OCI-LY7 (cell line): ENCODE results near the gene ANKRD39. TPM values are rescaled to one million over a fixed set of nuclear protein-coding genes. Genes with fewer than 3 reads are reported as not detected.

Experiments used
- BruUV-seq: library from RNA; stranded (reverse); fragments of 400-500 nt; replicated peaks from 2 replicates; lab custom pipeline; 2021; lab: Mats Ljungman, UMichigan
- CTCF ChIA-PET: fragments of 300-600 bp; sonication (Branson Sonifier 250); formaldehyde crosslinking; loops from one replicate; lab custom pipeline; 2022; ENCODE audit warnings: antibody characterized with exemption; ENCODE audit not compliant: unreplicated experiment; lab: Charles Lee
- POLR2A ChIA-PET: fragments of 300-600 bp; sonication (Branson Sonifier 250); formaldehyde crosslinking; loops from one replicate; lab custom pipeline; 2022; ENCODE audit warnings: antibody characterized with exemption; lab: Charles Lee
- DNase-seq: peaks from one replicate; pipeline ENCODE4 v3.0.0-alpha.2; 2015; ENCODE audit warnings: low spot score
- H2AFZ ChIP-seq: fragments of 200-600 bp; sonication (generic), shearing (Covaris generic); 2 replicates; pipeline ENCODE4 v1.6.1; 2014; ENCODE audit warnings: mild to moderate bottlenecking, antibody characterized with exemption, low read length, moderate library complexity
- H3K27ac ChIP-seq: fragments of 200-600 bp; sonication (generic); 2 replicates; pipeline ENCODE4 v1.5.1; 2014; ENCODE audit warnings: mixed run types, low read depth, mild to moderate bottlenecking, moderate library complexity, low read length, inconsistent platforms; ENCODE audit not compliant: poor library complexity, severe bottlenecking
- H3K36me3 ChIP-seq: fragments of 200-600 bp; sonication (generic); 2 replicates; pipeline ENCODE4 v1.6.1; 2014; ENCODE audit warnings: mild to moderate bottlenecking, antibody characterized with exemption, low read length, moderate library complexity, mixed read lengths; ENCODE audit not compliant: insufficient read depth
- H3K4me1 ChIP-seq: fragments of 200-600 bp; sonication (generic); 2 replicates; pipeline ENCODE4 v1.5.1; 2014; ENCODE audit warnings: mild to moderate bottlenecking, low read length; ENCODE audit not compliant: insufficient read depth, poor library complexity, severe bottlenecking
- H3K4me2 ChIP-seq: fragments of 200-600 bp; sonication (generic); 2 replicates; pipeline ENCODE4 v1.6.1; 2014; ENCODE audit warnings: mild to moderate bottlenecking, low read length
- H3K4me3 ChIP-seq: fragments of 200-600 bp; sonication (generic); 2 replicates; pipeline ENCODE4 v1.5.1; 2014; ENCODE audit warnings: mild to moderate bottlenecking, low read depth, low read length; ENCODE audit not compliant: poor library complexity, severe bottlenecking
- H3K79me2 ChIP-seq: fragments of 200-600 bp; sonication (generic); 2 replicates; pipeline ENCODE4 v1.6.1; 2016; ENCODE audit warnings: low read depth, mild to moderate bottlenecking, low read length, moderate library complexity, mixed read lengths; ENCODE audit not compliant: insufficient read depth
- H3K9me2 ChIP-seq: fragments of 200-600 bp; sonication (generic); 2 replicates; pipeline ENCODE4 v1.6.1; 2016; ENCODE audit warnings: mild to moderate bottlenecking, low read length, mixed read lengths; ENCODE audit not compliant: insufficient read depth
- H3K9me3 ChIP-seq: fragments of 200-600 bp; sonication (generic); 2 replicates; pipeline ENCODE4 v1.6.1; 2014; ENCODE audit warnings: mild to moderate bottlenecking, mixed run types, low read length, mixed read lengths
- H4K20me1 ChIP-seq: fragments of 200-600 bp; sonication (generic); 2 replicates; pipeline ENCODE4 v1.6.1; 2014; ENCODE audit warnings: mild to moderate bottlenecking, antibody characterized with exemption, low read length, moderate library complexity, mixed read lengths; ENCODE audit not compliant: insufficient read depth
- CTCF ChIP-seq: fragments of 200-600 bp; sonication (generic); conservative IDR thresholded peaks from 2 replicates; pipeline ENCODE4 v1.5.1; 2014; ENCODE audit warnings: mild to moderate bottlenecking, antibody characterized with exemption, low read length, moderate library complexity, mixed read lengths
- EZH2phosphoT487 ChIP-seq: fragments of 200-600 bp; sonication (generic); IDR thresholded peaks from 2 replicates; pipeline ENCODE4 v1.6.1; 2018; ENCODE audit warnings: low read depth, borderline replicate concordance, mild to moderate bottlenecking, mixed run types, antibody characterized with exemption, low read length, moderate library complexity, mixed read lengths
- intact Hi-C: fragments of 100-400 bp; cut with micrococcal nuclease; formaldehyde crosslinking; loops from one replicate; pipeline ENCODE4 v1.10.0; 2022; ENCODE audit not compliant: unreplicated experiment
- total RNA-seq, 2 experiments: library from RNA; depleted of rRNA in 1 of 2; stranded (reverse); fragments of >200 nt in 1 of 2; shearing (Covaris generic) in 1 of 2; gene quantifications; 2 replicates each; pipeline ENCODE4 v1.2.3, GENCODE V29; 2014 to 2022

The ANKRD39 gene
- total RNA-seq, 2 experiments from 2014 or later, result 22.2 to 24.1 TPM

DNA sequence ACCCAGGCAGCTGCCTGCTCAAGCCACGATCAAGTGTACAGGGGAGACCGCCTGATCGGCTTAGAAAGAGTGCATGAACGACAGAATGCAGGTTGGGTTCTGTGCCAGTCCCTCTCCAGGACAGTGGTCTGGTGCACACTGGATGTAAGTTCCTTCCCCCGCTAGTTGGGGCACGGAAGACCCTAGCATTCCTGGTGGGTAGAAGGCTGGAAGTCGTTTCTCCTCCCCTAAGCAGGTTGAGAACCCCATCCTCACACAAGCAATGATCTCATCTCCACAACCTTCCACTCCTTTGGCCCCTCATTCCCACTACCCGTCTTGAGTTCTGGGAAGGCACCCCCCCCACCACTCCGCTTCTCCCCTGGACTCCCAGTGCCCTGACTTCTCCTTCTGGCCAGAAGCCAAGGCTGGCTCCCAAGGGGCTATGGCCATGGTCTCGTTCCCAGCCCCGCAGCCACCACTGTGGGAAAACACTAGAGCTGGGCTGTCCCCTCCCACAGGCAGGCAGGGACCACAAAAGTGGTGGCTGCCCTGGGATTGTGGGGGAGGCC lies 1.4 kb upstream of the ANKRD39 start:
- H3K4me3 ChIP-seq, result no peak overlapping the region
- intact Hi-C loops, result loop anchor here (5.0 kb wide), 2 partner anchors 97 to 222 kb away; partner anchors contain the start of genes CNNM4 and KANSL3

DNA sequence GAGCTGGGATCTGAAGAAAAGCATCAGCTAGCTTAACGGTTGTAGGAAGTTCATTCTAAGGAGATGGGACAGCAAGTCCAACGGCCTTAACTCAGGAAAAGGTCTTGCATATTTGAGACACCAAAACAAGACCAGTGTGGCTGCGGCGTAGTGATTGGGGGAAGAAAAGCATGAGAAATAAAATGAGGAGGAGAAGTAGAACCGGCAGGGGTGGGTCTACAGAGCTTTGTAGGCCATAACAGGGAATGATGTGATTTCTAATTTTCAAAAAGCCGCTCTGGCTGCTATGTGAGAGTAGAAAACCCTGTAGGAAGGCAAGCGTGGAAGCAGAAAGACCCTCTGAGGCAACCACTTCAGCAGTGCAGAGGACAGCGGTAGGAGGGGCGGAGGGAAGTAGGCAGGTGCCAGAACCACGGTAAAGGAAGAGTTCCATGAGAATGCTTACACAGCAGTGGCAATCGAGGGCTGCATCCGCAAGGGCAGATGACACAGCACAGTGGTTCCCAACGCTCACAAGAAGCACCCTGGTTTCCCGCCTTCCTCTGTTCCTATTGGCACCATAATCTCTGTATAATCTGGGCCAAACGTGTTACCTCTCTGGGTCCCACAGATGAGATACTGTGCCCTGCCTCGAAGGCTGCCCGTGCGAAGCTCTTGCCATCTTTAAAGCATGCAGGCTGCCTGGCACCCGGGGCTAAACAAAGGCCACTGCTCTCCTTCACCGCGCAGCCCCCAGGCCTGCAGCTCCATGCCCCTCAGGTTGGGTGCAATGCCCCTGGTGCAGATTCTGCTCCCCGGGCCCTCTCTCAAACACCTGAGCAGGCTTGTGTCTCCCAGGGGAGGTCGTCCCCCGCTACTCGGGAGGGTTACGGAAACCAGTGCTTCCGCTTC lies 795 bp downstream of the ANKRD39 start:
- peak overlapping the region; percentile 53 for H2AFZ ChIP-seq
- DNase-seq, result peak; percentile 81
- ChIA-PET CTCF (interaction anchor here (0.6 to 1.4 kb wide), 5 partner anchors 10 to 104 kb away, joined by 3 to 5 read pairs (median 3); no protein-coding TSS in a partner anchor), POLR2A (interaction anchor here (0.6 to 1.1 kb wide), 3 partner anchors 43 to 122 kb away, joined by 3 read pairs; no protein-coding TSS in a partner anchor)
- H3K79me2 ChIP-seq, result peaks cover 12% of the 10 kb centered on the region; the same call in 1 of the 2 replicates
- peaks cover 14% of the 10 kb centered on the region for H3K4me1 ChIP-seq
- H3K27ac ChIP-seq, result peak overlapping the region; percentile 62
- H3K4me2 ChIP-seq, result peak overlapping the region; percentile 76
- H3K9me3 ChIP-seq, result no peaks in the 10 kb centered on the region
- no peak for TF ChIP-seq EZH2phosphoT487
- TF ChIP-seq CTCF, result no peak
- peaks cover 16% of the 10 kb centered on the region for H3K36me3 ChIP-seq
- no peaks in the 10 kb centered on the region for H4K20me1 ChIP-seq
- intact Hi-C loops, result loop anchor here (2.0 to 5.0 kb wide), 3 partner anchors 40 to 220 kb away; partner anchors contain the start of genes CNNM3, CNNM4 and KANSL3
- no peaks in the 10 kb centered on the region for H3K9me2 ChIP-seq
- peak overlapping the region; percentile 77 for H3K4me3 ChIP-seq
- no TSS peak for BruUV-seq

More for the DNA sequence above, 1.4 kb upstream of the ANKRD39 start:
- TF ChIP-seq EZH2phosphoT487 (no peak), CTCF (no peak)
- ChIA-PET CTCF (no interaction called here), POLR2A (no interaction called here)
- Histone ChIP-seq H3K27ac (no peak overlapping the region), H4K20me1 (no peaks in the 10 kb centered on the region), H3K9me2 (no peaks in the 10 kb centered on the region), H3K4me2 (no peak overlapping the region), H3K9me3 (no peaks in the 10 kb centered on the region), H3K36me3 (no peaks in the 10 kb centered on the region), H3K79me2 (peaks cover 12% of the 10 kb centered on the region; the same call in 1 of the 2 replicates), H2AFZ (no peak overlapping the region), H3K4me1 (peaks cover 14% of the 10 kb centered on the region)
- no TSS peak for BruUV-seq
- no peak for DNase-seq
